Adipocyte (in vitro differentiated cells): ENCODE measurements around the gene RHEB.

ENCODE experiments used
- DNase-seq: peaks from one replicate; pipeline ENCODE4 v3.0.0-alpha.2; 2015; ENCODE audit warnings: low read depth
- H3K27me3 ChIP-seq: replicated peaks from 2 replicates; pipeline ENCODE4 v1.7.0; 2013; ENCODE audit warnings: mild to moderate bottlenecking, low read length, moderate library complexity; ENCODE audit not compliant: control insufficient read depth, insufficient read depth
- H3K36me3 ChIP-seq: 2 replicates; pipeline ENCODE4 v1.7.0; 2013; ENCODE audit warnings: low read length, mild to moderate bottlenecking, moderate library complexity; ENCODE audit not compliant: control insufficient read depth, insufficient read depth, severe bottlenecking
- H3K4me1 ChIP-seq: 2 replicates; pipeline ENCODE4 v1.7.0; 2013; ENCODE audit warnings: mild to moderate bottlenecking, low read length, moderate library complexity; ENCODE audit not compliant: control insufficient read depth, insufficient read depth
- H3K4me3 ChIP-seq: 2 replicates; pipeline ENCODE4 v1.7.0; 2013; ENCODE audit warnings: mild to moderate bottlenecking, low read length, moderate library complexity
- H3K9ac ChIP-seq: 2 replicates; pipeline ENCODE4 v1.7.0; 2013; ENCODE audit warnings: mild to moderate bottlenecking, low read length, moderate library complexity
- H3K9me3 ChIP-seq: 2 replicates; pipeline ENCODE4 v1.7.0; 2013; ENCODE audit warnings: mild to moderate bottlenecking, low read length, moderate library complexity; ENCODE audit not compliant: control insufficient read depth

RHEB gene

DNA sequence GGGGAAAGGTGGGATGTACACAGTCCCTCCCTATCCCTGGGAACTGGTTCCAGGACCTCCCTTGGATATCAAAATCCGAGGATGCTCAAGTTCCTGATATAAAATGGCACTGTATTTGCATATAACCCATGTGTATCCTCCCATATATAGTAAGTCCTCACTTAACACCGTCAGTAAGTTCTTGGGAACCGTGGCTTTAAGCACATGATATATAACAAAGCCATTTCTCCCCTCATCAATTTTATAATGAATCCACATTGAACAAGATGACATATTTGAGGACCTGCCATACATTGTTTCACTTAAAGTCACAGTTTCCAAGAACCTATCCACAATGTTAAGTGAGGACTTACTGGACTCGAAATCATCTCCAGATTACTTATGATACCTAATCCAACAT lies 85.1 kb downstream of the RHEB start:
- no peaks in the 10 kb centered on the region for H3K27me3 ChIP-seq
- H3K36me3 ChIP-seq: no peaks in the 10 kb centered on the region

GRCh38 chr7:151433721-151434400 lies 85.8 kb downstream of the RHEB start:
- no peak for DNase-seq
- Histone ChIP-seq H3K9me3 (no peaks in the 10 kb centered on the region), H3K9ac (no peak overlapping the region), H3K36me3 (no peaks in the 10 kb centered on the region), H3K4me1 (peaks cover 17% of the 10 kb centered on the region), H3K4me3 (no peak overlapping the region), H3K27me3 (no peaks in the 10 kb centered on the region)

More for the DNA sequence above, 85.1 kb downstream of the RHEB start:
- no peak for DNase-seq
- Histone ChIP-seq H3K9me3 (no peaks in the 10 kb centered on the region), H3K4me3 (no peak overlapping the region), H3K4me1 (peaks cover 10% of the 10 kb centered on the region), H3K9ac (no peak overlapping the region)

DNA sequence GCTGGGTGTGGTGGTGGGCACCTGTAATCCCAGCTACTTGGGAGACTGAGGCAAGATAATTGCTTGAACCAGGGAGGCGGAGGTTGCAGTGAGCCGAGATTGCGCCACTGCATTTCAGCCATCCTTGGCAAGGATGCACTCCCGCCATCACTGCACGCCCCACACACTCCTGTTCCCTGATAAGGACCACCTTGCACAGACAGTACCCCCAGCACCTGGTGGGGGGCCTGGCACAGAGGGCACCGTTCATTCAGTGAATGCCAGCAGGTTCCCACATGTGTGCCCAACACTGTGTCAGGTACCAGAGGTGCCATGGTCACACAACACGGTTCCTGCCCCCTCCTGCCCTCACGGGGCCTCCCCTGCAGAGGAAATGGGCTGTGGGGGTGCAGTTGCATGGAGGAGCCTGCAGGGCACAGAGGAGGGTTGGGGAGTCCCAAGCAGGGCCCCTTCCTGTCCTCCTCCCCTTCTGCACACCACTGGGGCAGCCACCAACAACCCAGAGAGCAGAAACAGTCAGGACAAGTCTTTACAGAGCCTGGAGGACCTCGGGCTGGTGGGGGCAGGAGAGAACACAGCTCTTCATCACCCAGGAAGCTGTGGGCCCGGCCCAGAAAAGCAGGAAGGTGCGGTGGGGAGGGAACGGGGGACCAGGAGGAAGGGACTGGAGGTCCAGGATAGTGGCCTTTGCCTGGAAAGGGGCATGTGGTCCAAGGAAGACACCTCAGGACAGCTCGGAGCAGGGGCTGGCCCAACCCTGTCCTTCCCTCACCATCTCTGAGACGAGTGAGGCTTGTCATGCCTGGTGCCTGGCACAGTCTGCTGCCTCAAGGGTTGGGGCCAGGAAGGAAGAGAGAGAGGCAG lies 86.8 kb downstream of the RHEB start:
- H3K27me3 ChIP-seq: no peaks in the 10 kb centered on the region
- H3K9me3 ChIP-seq: no peaks in the 10 kb centered on the region
- H3K36me3 ChIP-seq: no peaks in the 10 kb centered on the region
- H3K4me1 ChIP-seq: peaks cover 26% of the 10 kb centered on the region
- no peak overlapping the region for H3K4me3 ChIP-seq
- no peak for DNase-seq
- no peak overlapping the region for H3K9ac ChIP-seq

GRCh38 chr7:151431768-151432311 lies 87.9 kb downstream of the RHEB start:
- Histone ChIP-seq H3K27me3 (no peaks in the 10 kb centered on the region), H3K4me1 (peaks cover 33% of the 10 kb centered on the region), H3K4me3 (no peak overlapping the region), H3K36me3 (no peaks in the 10 kb centered on the region), H3K9ac (no peak overlapping the region), H3K9me3 (no peaks in the 10 kb centered on the region)
- no peak for DNase-seq

DNA sequence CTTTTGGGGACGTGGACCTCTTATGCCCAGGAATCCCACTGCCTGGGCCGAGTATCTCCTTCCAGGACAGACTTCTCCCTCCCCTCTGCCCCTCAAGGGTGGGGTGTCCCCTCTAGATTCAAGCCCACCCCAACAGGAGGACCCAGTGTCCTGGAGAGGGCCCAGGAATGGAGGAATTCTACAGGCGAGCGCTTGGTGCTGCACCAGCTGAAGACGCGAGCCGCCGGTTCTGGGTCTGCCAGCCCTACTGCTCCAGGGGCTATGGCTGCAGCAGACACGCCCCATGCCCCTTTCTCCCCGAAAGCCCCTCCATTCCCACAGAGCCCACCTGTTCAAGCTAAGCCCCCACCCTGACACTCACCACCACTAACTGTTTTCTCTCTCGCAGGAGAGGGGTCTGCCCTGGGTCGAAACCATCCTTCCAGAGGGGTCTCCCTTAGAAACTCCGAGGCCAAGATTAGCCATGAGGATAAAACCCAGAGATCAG lies 88.4 kb downstream of the RHEB start:
- H3K36me3 ChIP-seq: no peaks in the 10 kb centered on the region
- no peak for DNase-seq
- H3K4me3 ChIP-seq: no peak overlapping the region
- no peak overlapping the region for H3K9ac ChIP-seq
- peaks cover 33% of the 10 kb centered on the region for H3K4me1 ChIP-seq
- no peaks in the 10 kb centered on the region for H3K9me3 ChIP-seq
- H3K27me3 ChIP-seq: no peaks in the 10 kb centered on the region

- no peak for DNase-seq
- H3K27me3 ChIP-seq: no peaks in the 10 kb centered on the region
- peaks cover 41% of the 10 kb centered on the region for H3K4me1 ChIP-seq
- H3K9me3 ChIP-seq: no peaks in the 10 kb centered on the region
- no peak overlapping the region for H3K4me3 ChIP-seq
- no peak overlapping the region for H3K9ac ChIP-seq
- no peaks in the 10 kb centered on the region for H3K36me3 ChIP-seq
Measured at GRCh38 chr7:151430391-151431205, 89.1 kb downstream of the RHEB start.

DNA sequence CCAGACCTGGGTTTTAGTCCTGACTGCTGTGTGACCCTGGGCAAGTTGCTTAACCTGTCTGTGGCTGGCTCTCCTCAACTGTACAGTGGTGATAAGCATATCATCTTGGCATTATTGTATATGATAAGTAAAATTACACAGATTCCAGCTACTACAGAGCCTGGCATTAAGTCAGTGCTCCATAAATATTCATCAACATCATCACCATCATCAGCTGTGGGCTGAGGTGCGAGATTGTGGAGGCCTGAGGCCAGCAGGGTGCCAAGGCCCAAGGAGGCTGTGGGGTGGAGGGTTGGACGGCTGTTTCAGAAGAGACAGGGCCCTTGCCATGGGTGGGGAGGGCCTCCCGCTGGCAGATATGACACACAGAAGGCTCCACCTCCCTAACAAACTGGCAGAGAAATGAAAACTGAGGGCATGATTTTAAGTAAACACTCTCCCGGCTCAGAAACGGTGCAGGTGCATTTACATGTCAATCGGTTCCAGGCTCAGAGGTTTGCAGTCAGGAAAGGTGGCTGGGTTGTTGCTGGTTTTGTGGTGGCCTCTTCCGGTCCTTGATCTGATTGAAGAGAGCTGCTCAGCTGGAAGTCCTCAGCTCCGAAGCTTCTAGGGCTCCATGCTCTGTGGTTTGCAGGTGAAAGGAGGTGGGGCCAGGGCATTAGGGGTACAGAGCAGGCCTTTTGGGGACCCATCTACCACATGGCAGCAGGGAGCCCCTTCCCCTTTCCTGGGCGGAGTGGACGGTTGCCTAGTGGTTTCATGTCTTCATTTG lies 89.9 kb downstream of the RHEB start:
- Histone ChIP-seq H3K4me3 (no peak overlapping the region), H3K36me3 (no peaks in the 10 kb centered on the region), H3K4me1 (peaks cover 49% of the 10 kb centered on the region), H3K9me3 (no peaks in the 10 kb centered on the region), H3K9ac (no peak overlapping the region), H3K27me3 (no peaks in the 10 kb centered on the region)
- no peak for DNase-seq

- DNase-seq: no peak
- Histone ChIP-seq H3K36me3 (no peaks in the 10 kb centered on the region), H3K9me3 (no peaks in the 10 kb centered on the region), H3K9ac (peak overlapping the region; percentile 1), H3K4me1 (peaks cover 55% of the 10 kb centered on the region), H3K27me3 (no peaks in the 10 kb centered on the region), H3K4me3 (no peak overlapping the region)
Measured at GRCh38 chr7:151429237-151429559, 90.5 kb downstream of the RHEB start.

DNA sequence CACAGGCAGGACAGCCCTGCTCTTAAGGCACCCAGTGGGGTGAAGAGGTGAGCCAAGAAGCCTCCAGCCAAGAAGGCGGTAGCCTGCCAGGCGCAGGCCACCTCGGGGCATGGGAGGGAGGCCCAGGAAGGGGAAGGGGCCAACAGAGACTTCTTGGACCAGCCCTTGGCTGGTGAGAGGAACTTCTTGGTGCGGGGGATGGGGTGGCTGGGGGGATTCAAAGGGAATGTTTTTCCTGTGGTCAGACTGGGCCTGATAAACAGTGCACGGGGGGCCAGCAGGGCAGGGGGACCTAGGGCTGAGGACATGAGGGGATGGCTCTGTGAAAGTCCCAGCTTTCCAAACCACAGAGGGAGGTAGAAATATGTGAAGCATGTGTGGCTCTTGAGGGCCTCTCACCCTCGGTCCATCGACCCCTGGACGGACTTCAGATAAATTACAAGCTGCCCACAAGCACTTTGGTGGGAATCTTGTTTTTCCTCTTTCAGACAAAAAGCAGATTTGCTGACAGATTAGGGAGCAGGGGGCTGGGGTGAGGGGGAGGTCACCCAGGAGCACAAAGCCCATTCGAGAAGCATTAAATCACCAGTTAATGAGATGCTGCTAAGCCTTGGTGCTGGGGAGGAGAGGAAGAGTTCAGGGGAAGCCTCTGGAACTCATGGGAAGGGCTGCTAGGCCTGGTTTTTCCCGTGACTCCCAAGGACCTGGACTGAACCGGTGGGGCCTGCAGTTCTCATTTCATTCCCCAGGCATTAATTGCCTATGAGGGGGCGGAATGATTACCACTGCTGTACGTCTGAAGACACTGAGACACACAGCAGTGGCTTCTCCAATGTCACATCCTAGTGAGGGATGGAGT lies 91.1 kb downstream of the RHEB start:
- no peak overlapping the region for H3K4me3 ChIP-seq
- peak overlapping the region; percentile 1 for H3K9ac ChIP-seq
- peaks cover 56% of the 10 kb centered on the region for H3K4me1 ChIP-seq
- no peaks in the 10 kb centered on the region for H3K9me3 ChIP-seq
- DNase-seq: peak; percentile 68
- H3K36me3 ChIP-seq: no peaks in the 10 kb centered on the region
- H3K27me3 ChIP-seq: no peaks in the 10 kb centered on the region
